HepG2 (cell line): ENCODE results near the gene MAOB.

Experiments
- EZH2 ChIP-seq: conservative IDR thresholded peaks from 2 replicates; pipeline ENCODE4 v1.6.1; 2012; ENCODE audit warnings: mild to moderate bottlenecking, low read depth, low read length, moderate library complexity
- HNRNPL ChIP-seq: fragments of 200-400 bp; formaldehyde crosslinking; IDR thresholded peaks from 2 replicates; pipeline ENCODE4 v1.6.1; 2017; ENCODE audit warnings: mild to moderate bottlenecking, low read depth, low read length
- PHF20 ChIP-seq: sonication (generic); formaldehyde crosslinking; IDR thresholded peaks from 2 replicates; pipeline ENCODE4 v1.5.0; 2020; ENCODE audit warnings: mild to moderate bottlenecking, missing genetic modification reagents
- ZBTB38 ChIP-seq: sonication (generic); formaldehyde crosslinking; IDR thresholded peaks from 2 replicates; pipeline ENCODE4 v1.5.1; 2020; ENCODE audit warnings: mild to moderate bottlenecking, missing genetic modification reagents

- TF ChIP-seq HNRNPL (no peak), ZBTB38 (CRISPR knock-in tag) (no peak), PHF20 (CRISPR knock-in tag) (no peak), EZH2 (no peak)
These were observed 146.3 kb downstream of the MAOB start for GRCh38 chrX:43735957-43736356.
